Esophagus muscularis mucosa (tissue), 4 donors: Measurements from ENCODE around the gene CCDC112. TPM values are rescaled to one million over a fixed set of nuclear protein-coding genes. Genes with fewer than 3 reads are reported as not detected.

Experiments used
- DNase-seq: peaks from one replicate; pipeline ENCODE4 v3.0.0-alpha.2; 2017; ENCODE audit errors: extremely low spot score
- H3K27ac ChIP-seq, 4 donors: fragments of 200-600 bp; sonication (generic); replicated peaks in 1 of 4; 1 replicate in 3 of 4; 2 replicates in 1 of 4; pipeline ENCODE4 v1.5.1; 2016 to 2019; ENCODE audit warnings: mild to moderate bottlenecking in 1 of 4
- H3K27me3 ChIP-seq, 4 donors: fragments of 200-600 bp; sonication (generic); one replicate each; pipeline versions ENCODE4 v1.5.1 to v1.6.0; 2016 to 2019
- H3K36me3 ChIP-seq, 4 donors: fragments of 200-600 bp; sonication (generic); one replicate each; pipeline ENCODE4 v1.5.1; 2016 to 2019
- H3K4me1 ChIP-seq, 4 donors: fragments of 200-600 bp; sonication (generic); one replicate each; pipeline ENCODE4 v1.5.1; 2016 to 2019
- H3K4me3 ChIP-seq, 4 donors: fragments of 200-600 bp; sonication (generic); 1 replicate in 2 of 4; 2 replicates in 2 of 4; pipeline ENCODE4 v1.5.1; 2016 to 2019; ENCODE audit warnings: mild to moderate bottlenecking in 4 of 4, moderate library complexity in 1 of 4
- H3K9me3 ChIP-seq, 4 donors: fragments of 200-600 bp; sonication (generic); 1 replicate in 3 of 4; 2 replicates in 1 of 4; pipeline ENCODE4 v1.5.1; 2016 to 2019
- CTCF ChIP-seq, 3 experiments: fragments of 200-600 bp in 2 of 3; fragments of 450-650 bp in 1 of 3; sonication (generic) in 2 of 3; IDR thresholded peaks; one replicate each; pipeline ENCODE4 v1.5.1; 2017 to 2019; ENCODE audit warnings: antibody characterized with exemption in 3 of 3, mild to moderate bottlenecking in 2 of 3, moderate library complexity in 1 of 3
- EP300 ChIP-seq: sonication (generic); formaldehyde crosslinking; IDR thresholded peaks from one replicate; pipeline ENCODE4 v1.6.1; 2017; ENCODE audit warnings: antibody characterized with exemption
- POLR2A ChIP-seq: fragments of 450-650 bp; IDR thresholded peaks from one replicate; pipeline ENCODE4 v1.6.1; 2017; ENCODE audit warnings: antibody characterized with exemption, moderate library complexity, mild to moderate bottlenecking, low read depth
- POLR2AphosphoS5 ChIP-seq, 2 donors: sonication (generic); formaldehyde crosslinking; IDR thresholded peaks; one replicate each; pipeline ENCODE4 v1.6.1; 2017; ENCODE audit warnings: antibody characterized with exemption in 2 of 2
- WGBS: methylation state at CpG from one replicate; pipeline ENCODE4 v1.1.5; 2018; 5-methylcytosine and 5-hydroxymethylcytosine counted together
- intact Hi-C: fragments of 100-400 bp; cut with DNase I; formaldehyde crosslinking; loops from one replicate; pipeline ENCODE4 v1.15.1; 2023
- total RNA-seq, 4 donors: library from RNA; depleted of rRNA; stranded (reverse); fragments of >200 nt; gene quantifications; one replicate each; pipeline versions ENCODE4 v1.1.0 to v1.2.1, GENCODE V29; 2016

Gene CCDC112
- total RNA-seq, 4 donors from 2014 or later = 5.8 to 11.2 (median 8.3) TPM

GRCh38 chr5:115324021-115324420 lies 27.6 kb upstream of the CCDC112 start:
- Histone ChIP-seq H3K9me3 (no peaks in the 10 kb centered on the region), H3K27me3 (no peaks in the 10 kb centered on the region), H3K27ac (no peak overlapping the region), H3K4me1 (no peaks in the 10 kb centered on the region), H3K4me3 (no peak overlapping the region), H3K36me3 (no peaks in the 10 kb centered on the region)
- WGBS = 96% methylated on average over 2 of the region's 2 CpGs
- intact Hi-C loops = no loop called here
- TF ChIP-seq CTCF (IDR thresholded peaks at IDR 0.05) = no peak
- no peak for TF ChIP-seq POLR2A
- no peak for TF ChIP-seq EP300
- no peak for TF ChIP-seq POLR2AphosphoS5 (IDR thresholded peaks at IDR 0.05)
- no peak for DNase-seq

DNA sequence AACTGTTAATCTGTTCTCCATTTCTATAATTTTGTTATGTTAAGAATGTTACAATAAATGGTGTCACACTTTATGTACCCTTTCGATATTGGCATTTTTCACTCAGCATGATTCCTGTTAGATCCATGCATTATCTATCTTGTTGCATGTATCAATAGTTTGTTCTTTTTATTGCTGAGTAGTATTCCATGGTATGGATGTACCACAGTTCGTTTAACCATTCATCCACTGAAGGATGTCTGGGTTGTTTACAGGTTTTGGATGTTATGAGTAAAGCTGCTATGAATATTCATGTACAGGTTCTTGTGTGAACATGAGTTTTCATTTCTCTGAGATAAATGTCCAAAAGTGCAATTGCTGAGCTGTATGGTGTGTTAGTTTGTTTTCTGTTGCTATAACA lies 26.3 kb upstream of the CCDC112 start:
- Histone ChIP-seq H3K9me3 (no peaks in the 10 kb centered on the region), H3K36me3 (no peaks in the 10 kb centered on the region), H3K4me3 (no peak overlapping the region), H3K27me3 (no peaks in the 10 kb centered on the region), H3K4me1 (no peaks in the 10 kb centered on the region), H3K27ac (no peak overlapping the region)
- 62% methylated on average over 2 of the region's 2 CpGs for WGBS
- intact Hi-C loops = no loop called here
- TF ChIP-seq EP300 = no peak
- TF ChIP-seq CTCF (IDR thresholded peaks at IDR 0.05) = no peak
- TF ChIP-seq POLR2A = no peak
- no peak for TF ChIP-seq POLR2AphosphoS5 (IDR thresholded peaks at IDR 0.05)
- DNase-seq = no peak

DNA sequence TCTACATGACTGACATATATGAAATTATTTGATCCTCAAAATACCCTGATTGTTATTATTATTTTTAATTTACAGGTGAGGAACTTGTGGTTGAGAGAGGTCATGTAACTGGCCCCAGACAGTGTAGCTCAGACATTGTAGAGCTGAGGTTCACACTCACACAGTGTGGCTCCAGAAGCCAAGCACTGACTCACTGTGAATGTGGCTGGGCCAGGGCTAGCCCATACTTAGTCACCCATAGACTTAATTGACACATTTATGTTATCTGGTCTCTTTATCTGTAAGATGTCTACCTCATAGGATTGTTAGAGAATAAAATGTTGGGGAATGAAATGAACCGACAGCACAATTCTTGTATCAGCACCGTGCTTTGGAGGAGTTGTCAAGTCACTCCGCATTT lies 24.9 kb upstream of the CCDC112 start:
- WGBS = 91% methylated on average over 3 of the region's 3 CpGs
- no peak for DNase-seq
- H3K4me3 ChIP-seq = no peak overlapping the region
- H3K27ac ChIP-seq = no peak overlapping the region
- H3K4me1 ChIP-seq = no peaks in the 10 kb centered on the region
- no peak for TF ChIP-seq POLR2A
- no peak for TF ChIP-seq EP300
- no peak for TF ChIP-seq POLR2AphosphoS5 (IDR thresholded peaks at IDR 0.05)
- no peaks in the 10 kb centered on the region for H3K27me3 ChIP-seq
- no peaks in the 10 kb centered on the region for H3K36me3 ChIP-seq
- H3K9me3 ChIP-seq = no peaks in the 10 kb centered on the region
- intact Hi-C loops = no loop called here

- no peaks in the 10 kb centered on the region for H3K27me3 ChIP-seq
- H3K9me3 ChIP-seq = no peaks in the 10 kb centered on the region
- no peak overlapping the region for H3K27ac ChIP-seq
- H3K4me3 ChIP-seq = no peak overlapping the region
- WGBS = 61% methylated on average over 1 of the region's 1 CpG
- no peaks in the 10 kb centered on the region for H3K36me3 ChIP-seq
- H3K4me1 ChIP-seq = no peaks in the 10 kb centered on the region
- DNase-seq = no peak
- intact Hi-C loops = no loop called here
- TF ChIP-seq EP300 = no peak
- TF ChIP-seq POLR2AphosphoS5 (IDR thresholded peaks at IDR 0.05) = no peak
- no peak for TF ChIP-seq CTCF (IDR thresholded peaks at IDR 0.05)
- TF ChIP-seq POLR2A = no peak
Measured at GRCh38 chr5:115320515-115320914, 24.1 kb upstream of the CCDC112 start.

DNA sequence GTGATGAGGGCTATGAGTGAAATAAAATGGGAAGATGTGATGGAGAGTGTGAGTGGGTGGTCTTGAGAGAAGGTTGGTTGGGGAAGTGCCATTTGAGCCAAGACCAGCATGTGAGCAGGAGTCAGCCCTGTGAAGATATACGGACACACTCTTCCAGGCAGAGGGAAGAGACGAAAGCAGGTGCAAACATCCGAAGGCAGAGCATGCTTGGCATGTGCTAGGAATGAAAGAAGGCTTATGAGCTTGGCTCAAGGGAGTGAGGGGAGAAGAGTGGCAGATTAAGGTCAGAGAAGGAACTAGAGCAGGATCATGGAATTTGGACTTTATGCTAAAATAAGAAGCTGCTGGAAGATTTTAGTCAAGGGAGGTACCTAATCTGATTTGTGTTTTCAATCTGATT lies 23.6 kb upstream of the CCDC112 start:
- WGBS = 73% methylated on average over 3 of the region's 3 CpGs
- Histone ChIP-seq H3K36me3 (no peaks in the 10 kb centered on the region), H3K9me3 (no peaks in the 10 kb centered on the region), H3K4me1 (no peaks in the 10 kb centered on the region), H3K27me3 (no peaks in the 10 kb centered on the region), H3K27ac (no peak overlapping the region), H3K4me3 (no peak overlapping the region)
- TF ChIP-seq EP300 (no peak), POLR2A (no peak), POLR2AphosphoS5 (IDR thresholded peaks at IDR 0.05) (no peak), CTCF (IDR thresholded peaks at IDR 0.05) (no peak)
- intact Hi-C loops = no loop called here
- no peak for DNase-seq
